ENCODE results near the gene USP4. TPM values are rescaled to one million over a fixed set of nuclear protein-coding genes. Genes with fewer than 3 reads are reported as not detected.

USP4 gene
- total RNA-seq (2022; extraction: Qiagen RNA extraction; ENCODE audit: low read depth), result 11.1 to 15.8 TPM (median 13.1 TPM) in 5 replicates

GRCh38 chr3:49339941-49340800, at the start of gene USP4:
Gene USP4, minus strand, starts transcription at chr3:49340053. Its CDS starts 29 bp downstream, at chr3:49340024.

GRCh38 chr3:49358217-49358883, 18.5 kb upstream of the USP4 start, which contains the start of gene GPX1:
Gene GPX1, minus strand, starts transcription at chr3:49358353. Its CDS starts 75 bp downstream, at chr3:49358278.

GRCh38 chr3:49276475-49277382, 63.1 kb downstream of the USP4 start, which contains the start of gene C3orf62:
Gene C3orf62, minus strand, starts transcription at chr3:49277232. Its CDS starts 360 bp downstream, at chr3:49276872.

Other genes with a start within 250 kb of the USP4 start
- 38.9 to 46.3 TPM (median 41.4 TPM) in 5 replicates for gene QRICH1, start 246.0 kb downstream of the USP4 start, total RNA-seq (2022; extraction: Qiagen RNA extraction; ENCODE audit: low read depth)
- 136 to 172 TPM (median 143 TPM) in 5 replicates for gene QARS1, start 235.3 kb downstream of the USP4 start, total RNA-seq (2022; extraction: Qiagen RNA extraction; ENCODE audit: low read depth)
- gene USP19, start 219.2 kb downstream of the USP4 start, total RNA-seq (2022; extraction: Qiagen RNA extraction; ENCODE audit: low read depth), result 18.4 to 28.3 TPM (median 24.9 TPM) in 5 replicates
- 87.0 to 93.1 TPM (median 91.1 TPM) in 5 replicates for gene LAMB2, start 207.0 kb downstream of the USP4 start, total RNA-seq (2022; extraction: Qiagen RNA extraction; ENCODE audit: low read depth)
- 11.4 to 15.6 TPM (median 12.4 TPM) in 5 replicates for gene CCDC71, start 173.7 kb downstream of the USP4 start, total RNA-seq (2022; extraction: Qiagen RNA extraction; ENCODE audit: low read depth)
- 4.0 to 5.3 TPM (median 5.0 TPM) in 5 replicates for gene KLHDC8B, start 168.5 kb downstream of the USP4 start, total RNA-seq (2022; extraction: Qiagen RNA extraction; ENCODE audit: low read depth)
- 1.8 to 2.5 TPM (median 2.0 TPM) in 5 replicates for gene C3orf62, start 62.8 kb downstream of the USP4 start, total RNA-seq (2022; extraction: Qiagen RNA extraction; ENCODE audit: low read depth)
- gene GPX1, start 18.3 kb upstream of the USP4 start, total RNA-seq (2022; extraction: Qiagen RNA extraction; ENCODE audit: low read depth), result 250 to 299 TPM (median 274 TPM) in 5 replicates
- gene RHOA, start 71.9 kb upstream of the USP4 start, total RNA-seq (2022; extraction: Qiagen RNA extraction; ENCODE audit: low read depth), result 463 to 497 TPM (median 486 TPM) in 5 replicates
- gene TCTA, start 72.4 kb upstream of the USP4 start, total RNA-seq (2022; extraction: Qiagen RNA extraction; ENCODE audit: low read depth), result 23.0 to 25.1 TPM (median 24.1 TPM) in 5 replicates
- gene AMT, start 82.4 kb upstream of the USP4 start, total RNA-seq (2022; extraction: Qiagen RNA extraction; ENCODE audit: low read depth), result 0.24 to 0.62 TPM (median 0.26 TPM) in 5 replicates
- gene NICN1, start 89.3 kb upstream of the USP4 start, total RNA-seq (2022; extraction: Qiagen RNA extraction; ENCODE audit: low read depth), result 5.7 to 7.5 TPM (median 6.3 TPM) in 5 replicates
- 49.8 to 62.9 TPM (median 60.1 TPM) in 5 replicates for gene DAG1, start 130.2 kb upstream of the USP4 start, total RNA-seq (2022; extraction: Qiagen RNA extraction; ENCODE audit: low read depth)
- 0.16 to 0.37 TPM (median 0.17 TPM) in 5 replicates for gene BSN, start 214.4 kb upstream of the USP4 start, total RNA-seq (2022; extraction: Qiagen RNA extraction; ENCODE audit: low read depth)